Epithelial cell of proximal tubule (primary cell): Measurements from ENCODE around the gene TMCC2. TPM values are rescaled to one million over a fixed set of nuclear protein-coding genes. Genes with fewer than 3 reads are reported as not detected.

Experiments used
- DNase-seq: peaks from one replicate; pipeline ENCODE4 v3.0.0-alpha.2; 2011; ENCODE audit warnings: low read depth
- H3K4me3 ChIP-seq: 2 replicates; pipeline ENCODE4 v1.5.1; 2011; ENCODE audit warnings: low read depth, mild to moderate bottlenecking, low read length
- CTCF ChIP-seq: conservative IDR thresholded peaks from 2 replicates; pipeline ENCODE4 v1.5.1; 2012; ENCODE audit warnings: low read depth, mild to moderate bottlenecking, low read length
- total RNA-seq: library from RNA; depleted of rRNA; stranded (reverse); fragments of >200 nt; gene quantifications from 2 replicates; pipeline ENCODE4 v1.2.3, GENCODE V29; 2015

Gene TMCC2
- total RNA-seq, 1 donor from 2014 or later, result 5.0 TPM

GRCh38 chr1:205188098-205188497, 39.6 kb upstream of the TMCC2 start:
- TF ChIP-seq CTCF, result no peak
- H3K4me3 ChIP-seq, result no peak overlapping the region
- DNase-seq, result no peak

DNA sequence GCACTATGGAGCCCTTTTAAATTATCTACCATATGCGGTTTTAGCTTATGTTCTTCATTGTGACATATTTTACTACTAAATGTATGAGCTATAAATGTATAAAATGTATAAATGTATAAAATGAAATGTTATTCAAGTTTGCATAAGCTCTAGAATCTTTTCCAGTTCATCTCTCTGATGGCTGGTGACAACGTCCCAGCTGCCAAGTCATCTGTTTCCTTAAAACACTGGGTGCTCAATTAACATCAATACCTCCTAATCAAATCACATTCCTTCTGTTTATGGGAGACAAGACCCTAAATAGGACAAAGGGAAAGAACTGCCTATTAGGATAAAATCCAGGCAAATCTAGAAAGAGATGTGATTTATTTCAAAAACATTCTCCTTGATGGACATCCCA, 39.1 kb upstream of the TMCC2 start:
- no peak overlapping the region for H3K4me3 ChIP-seq
- TF ChIP-seq CTCF, result no peak
- no peak for DNase-seq

DNA sequence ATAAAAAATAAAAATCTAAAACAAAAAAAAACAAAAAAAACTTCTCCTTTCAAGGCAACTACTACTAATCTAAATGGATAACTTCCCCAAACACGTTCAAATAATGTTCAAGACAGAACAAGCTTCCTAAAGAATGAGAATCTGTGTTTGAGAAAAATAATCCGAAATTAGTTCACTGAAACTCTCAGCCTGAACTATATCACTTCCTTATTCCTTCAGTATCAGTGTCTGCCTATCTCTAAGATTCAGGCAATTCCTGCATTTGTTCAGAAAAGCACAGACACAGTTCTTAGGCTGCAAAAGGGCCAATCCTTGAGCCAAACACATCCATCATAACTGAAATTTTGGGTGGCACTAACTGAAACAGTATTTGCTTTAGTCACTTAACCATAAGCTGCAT, 38.6 kb upstream of the TMCC2 start:
- TF ChIP-seq CTCF, result no peak
- no peak for DNase-seq
- H3K4me3 ChIP-seq, result no peak overlapping the region

DNA sequence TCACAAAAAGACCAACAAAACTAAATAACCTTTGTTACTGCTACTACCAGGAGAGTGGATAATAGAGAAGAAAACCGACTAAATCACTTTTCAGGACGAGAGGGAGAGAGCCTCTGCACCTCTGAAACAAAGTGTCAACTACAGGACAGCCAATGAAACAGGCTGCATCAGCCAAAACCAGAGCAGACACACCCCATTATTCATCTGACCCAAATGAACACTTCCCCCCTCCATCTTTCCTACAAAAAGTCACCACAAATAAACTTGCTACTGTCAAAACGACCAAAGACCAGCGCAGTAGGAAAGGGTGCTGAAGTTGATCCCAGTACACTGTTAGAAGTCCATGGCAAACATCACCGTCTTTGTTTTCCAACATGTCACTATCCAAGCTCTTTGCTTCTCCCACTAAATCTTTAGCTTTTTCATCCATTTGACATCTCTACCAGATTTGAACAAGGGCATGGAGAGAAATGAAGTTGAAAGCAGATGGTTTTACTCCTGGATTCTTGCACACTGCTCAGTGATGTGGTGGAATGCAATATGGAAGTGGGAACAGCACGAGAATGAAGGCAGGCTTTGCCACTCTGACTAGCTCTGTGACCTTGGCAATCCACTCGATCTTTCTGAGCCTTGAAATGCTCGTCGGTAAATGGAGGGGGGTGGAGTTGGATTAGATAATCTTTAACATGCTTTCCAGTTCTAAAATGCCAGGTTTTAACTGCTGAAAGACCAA, 36.7 kb upstream of the TMCC2 start:
- DNase-seq, result no peak
- TF ChIP-seq CTCF, result no peak
- H3K4me3 ChIP-seq, result peak overlapping the region; percentile 14

GRCh38 chr1:205191622-205192021, 36.1 kb upstream of the TMCC2 start:
- no peak for TF ChIP-seq CTCF
- no peak for DNase-seq
- H3K4me3 ChIP-seq, result no peak overlapping the region

DNA sequence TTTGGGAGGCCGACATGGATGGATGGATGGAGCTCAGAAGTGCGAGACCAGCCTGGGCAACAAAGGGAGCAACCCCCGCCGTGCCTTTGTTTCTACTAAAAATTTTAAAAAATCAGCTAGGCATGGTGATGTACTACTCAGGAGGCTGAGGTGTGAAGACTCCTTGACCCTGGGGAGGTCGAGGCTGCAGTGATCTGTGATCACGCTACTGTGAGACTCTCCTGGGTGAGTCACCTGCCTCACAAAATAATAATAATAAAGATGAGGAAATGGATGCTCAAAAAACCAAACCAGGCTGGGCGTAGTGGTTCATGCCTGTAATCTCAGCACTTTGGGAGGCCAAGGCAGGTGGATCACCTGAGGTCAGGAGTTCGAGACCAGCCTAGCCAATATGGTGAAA, 35.5 kb upstream of the TMCC2 start:
- no peak for DNase-seq
- no peak for TF ChIP-seq CTCF
- H3K4me3 ChIP-seq, result no peak overlapping the region

DNA sequence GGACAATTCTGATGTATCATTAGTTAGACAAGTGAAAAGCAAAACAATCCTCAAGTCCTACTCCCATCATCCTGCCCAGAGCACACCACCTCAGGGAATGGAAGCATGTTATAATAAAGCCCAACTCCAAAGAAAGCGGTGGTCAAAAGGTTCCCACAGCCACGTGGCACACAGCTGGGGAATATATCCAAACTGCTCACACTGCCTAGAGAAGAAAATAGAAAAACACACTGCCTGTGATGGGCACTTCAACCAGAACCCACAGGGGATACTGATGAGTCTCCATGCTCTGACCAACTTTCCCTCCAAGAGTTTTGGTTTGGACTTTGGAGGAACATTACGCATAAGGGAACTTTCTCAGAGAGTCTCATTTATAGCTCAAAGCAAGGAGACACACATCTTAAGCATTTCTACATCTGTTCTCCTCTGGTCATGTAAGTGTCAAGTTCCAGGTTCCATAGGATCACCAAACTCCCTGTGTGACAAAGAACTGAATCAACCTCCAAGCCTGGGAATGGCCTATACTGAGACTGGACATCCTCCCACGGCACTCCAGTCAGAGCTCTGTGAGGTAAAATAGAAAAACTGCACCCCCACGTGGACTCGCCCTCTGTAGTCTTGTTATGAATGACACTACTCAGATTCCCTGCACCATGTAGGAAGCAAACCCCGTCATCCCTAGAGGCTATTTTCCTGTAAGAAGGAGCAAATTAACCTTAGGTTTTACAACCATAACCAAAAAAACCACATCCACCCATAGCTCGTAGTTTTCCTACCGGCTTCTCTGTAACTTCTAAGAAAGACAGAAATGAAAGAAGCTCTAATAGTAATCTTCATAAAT, 28.4 kb upstream of the TMCC2 start:
- DNase-seq, result no peak

More for the DNA sequence above, 28.4 kb upstream of the TMCC2 start:
- H3K4me3 ChIP-seq, result no peak overlapping the region
- no peak for TF ChIP-seq CTCF
